CD14-positive monocyte (primary cell): Measurements from ENCODE around the gene IGSF8. TPM values are rescaled to one million over a fixed set of nuclear protein-coding genes. Genes with fewer than 3 reads are reported as not detected.

Experiments used
- DNase-seq, 3 donors: peaks; one replicate each; pipeline ENCODE4 v3.0.0-alpha.2; 2011 to 2022
- H2AFZ ChIP-seq: 2 replicates; pipeline ENCODE4 v1.6.0; 2012; ENCODE audit warnings: mild to moderate bottlenecking, low read depth, low read length, inconsistent platforms; ENCODE audit not compliant: insufficient read depth, poor library complexity, severe bottlenecking
- H3K27ac ChIP-seq, 2 donors: 1 replicate in 1 of 2; 2 replicates in 1 of 2; pipeline ENCODE4 v1.5.1; 2012 to 2013; ENCODE audit warnings: low read length in 2 of 2, control low read depth in 1 of 2, inconsistent platforms in 1 of 2, low read depth in 1 of 2, mild to moderate bottlenecking in 1 of 2
- H3K27me3 ChIP-seq, 2 donors: one replicate each; pipeline versions ENCODE4 v1.6.0 to v1.6.1; 2011 to 2013; ENCODE audit warnings: low read length in 2 of 2; ENCODE audit not compliant: control insufficient read depth in 2 of 2, insufficient read depth in 2 of 2
- H3K36me3 ChIP-seq, 2 donors: replicated peaks in 1 of 2; 1 replicate in 1 of 2; 2 replicates in 1 of 2; pipeline versions ENCODE4 v1.5.1 to v1.6.1; 2012 to 2013; ENCODE audit warnings: low read length in 2 of 2, control low read depth in 1 of 2, inconsistent platforms in 1 of 2, mild to moderate bottlenecking in 1 of 2; ENCODE audit not compliant: insufficient read depth in 2 of 2, control insufficient read depth in 1 of 2
- H3K4me1 ChIP-seq, 2 donors: 1 replicate in 1 of 2; 2 replicates in 1 of 2; pipeline versions ENCODE4 v1.5.1 to v1.6.1; 2012 to 2013; ENCODE audit warnings: low read length in 2 of 2, control low read depth in 1 of 2, inconsistent platforms in 1 of 2, mild to moderate bottlenecking in 1 of 2, moderate library complexity in 1 of 2; ENCODE audit not compliant: insufficient read depth in 2 of 2, control insufficient read depth in 1 of 2
- H3K4me2 ChIP-seq: replicated peaks from 2 replicates; pipeline ENCODE3; 2012; ENCODE audit warnings: low read length, moderate library complexity, mild to moderate bottlenecking; ENCODE audit not compliant: poor library complexity, severe bottlenecking; ENCODE audit errors: extremely low read depth
- H3K4me3 ChIP-seq, 3 experiments: fragments of 200-600 bp in 1 of 3; sonication (generic) in 1 of 3; replicated peaks in 1 of 3; 1 replicate in 2 of 3; 2 replicates in 1 of 3; pipeline ENCODE4 v1.5.1; 2011 to 2013; ENCODE audit warnings: low read length in 3 of 3, mild to moderate bottlenecking in 3 of 3, control low read depth in 2 of 3, low read depth in 2 of 3, inconsistent platforms in 1 of 3, moderate library complexity in 1 of 3
- H3K79me2 ChIP-seq: 2 replicates; pipeline ENCODE4 v1.6.0; 2012; ENCODE audit warnings: mild to moderate bottlenecking, control low read depth, inconsistent platforms, low read length, moderate library complexity; ENCODE audit not compliant: insufficient read depth
- H3K9ac ChIP-seq: 2 replicates; pipeline ENCODE4 v1.6.0; 2017; ENCODE audit warnings: low read length, mild to moderate bottlenecking; ENCODE audit not compliant: insufficient read depth, poor library complexity, severe bottlenecking
- H3K9me3 ChIP-seq, 2 donors: replicated peaks in 1 of 2; 1 replicate in 1 of 2; 2 replicates in 1 of 2; pipeline versions ENCODE4 v1.5.1 to v1.6.1; 2012 to 2013; ENCODE audit warnings: low read length in 2 of 2, control low read depth in 1 of 2; ENCODE audit not compliant: control insufficient read depth in 1 of 2, insufficient read depth in 1 of 2
- H4K20me1 ChIP-seq: 2 replicates; pipeline ENCODE4 v1.6.0; 2012; ENCODE audit warnings: mild to moderate bottlenecking, low read length, control low read depth, moderate library complexity; ENCODE audit not compliant: insufficient read depth
- H3K27ac Mint-ChIP-seq, 7 donors: one replicate each; pipeline ENCODE4 v1.8.0; 2020; ENCODE audit warnings: mild to moderate bottlenecking in 7 of 7, mixed read lengths in 7 of 7, moderate library complexity in 6 of 7, inconsistent platforms in 2 of 7
- H3K27me3 Mint-ChIP-seq, 3 donors: one replicate each; pipeline ENCODE4 v1.8.0; 2021 to 2022; ENCODE audit warnings: low read depth in 3 of 3, mild to moderate bottlenecking in 3 of 3, mixed read lengths in 3 of 3, moderate library complexity in 3 of 3, inconsistent platforms in 1 of 3
- H3K36me3 Mint-ChIP-seq, 2 donors: one replicate each; pipeline ENCODE4 v1.8.0; 2020; ENCODE audit warnings: mixed read lengths in 2 of 2, inconsistent platforms in 1 of 2, mild to moderate bottlenecking in 1 of 2
- H3K4me1 Mint-ChIP-seq: one replicate; pipeline ENCODE4 v1.8.0; 2020; ENCODE audit warnings: mild to moderate bottlenecking, mixed read lengths
- H3K4me3 Mint-ChIP-seq, 2 donors: one replicate each; pipeline ENCODE4 v1.8.0; 2020; ENCODE audit warnings: mild to moderate bottlenecking in 2 of 2, mixed read lengths in 2 of 2, moderate library complexity in 1 of 2
- H3K9me3 Mint-ChIP-seq, 7 donors: one replicate each; pipeline ENCODE4 v1.8.0; 2020 to 2022; ENCODE audit warnings: mixed read lengths in 7 of 7, mild to moderate bottlenecking in 6 of 7, moderate library complexity in 6 of 7, inconsistent platforms in 2 of 7
- WGBS: methylation state at CpG from one replicate; pipeline ENCODE4 v1.1.5; 2013; ENCODE audit warnings: missing lambda C conversion rate; ENCODE audit not compliant: insufficient coverage; 5-methylcytosine and 5-hydroxymethylcytosine counted together
- intact Hi-C, 2 donors: fragments of 100-400 bp; cut with micrococcal nuclease; formaldehyde crosslinking; loops; one replicate each; pipeline versions ENCODE4 v1.15.0 to v1.15.1; 2023
- polyA plus RNA-seq, 3 donors: library from polyadenylated mRNA; depleted of rRNA in 1 of 3; unstranded in 2 of 3; stranded (reverse) in 1 of 3; fragments of 300-500 nt in 2 of 3; fragments of >200 nt in 1 of 3; fragmentation: Illumina TruSeq in 2 of 3; gene quantifications; 1 replicate in 2 of 3; 2 replicates in 1 of 3; pipeline ENCODE4 v1.2.3, GENCODE V29; 2012 to 2021
- TF ChIP-seq, protein P1 (sequence below): fragments of 200-600 bp; IDR thresholded peaks from one replicate; pipeline ENCODE4 v1.8.0; 2022; ENCODE audit warnings: antibody characterized with exemption, mild to moderate bottlenecking

Gene IGSF8
- polyA plus RNA-seq, 3 donors: 9.6 to 23.9 (median 10.8) TPM

DNA sequence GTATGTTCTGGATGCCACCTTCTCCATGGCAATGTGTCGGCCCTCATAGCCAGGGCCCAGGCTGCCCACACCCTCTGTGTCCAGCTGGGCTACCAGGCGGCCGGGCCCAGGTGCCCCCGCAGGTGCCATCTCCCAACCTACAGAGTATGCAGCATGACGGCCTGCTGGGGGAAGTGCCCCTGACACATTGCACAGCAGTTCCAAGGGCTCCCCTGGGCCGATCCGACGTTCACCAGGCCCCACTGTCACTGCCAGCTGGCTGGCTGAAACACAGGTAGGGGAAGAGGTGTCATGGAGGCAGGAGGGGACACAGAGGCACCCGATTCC lies 5.4 kb downstream of the IGSF8 start:
- Histone ChIP-seq H3K27me3 (no peaks in the 10 kb centered on the region), H3K36me3 (peaks cover 14 to 50% of the 10 kb centered on the region in 2 donors), H3K4me1 (peaks cover 21 to 24% of the 10 kb centered on the region in 2 donors), H3K79me2 (no peaks in the 10 kb centered on the region), H3K27ac (no peak overlapping the region), H3K9me3 (no peaks in the 10 kb centered on the region), H3K9ac (no peak overlapping the region), H3K4me2 (no peak overlapping the region), H2AFZ (no peak overlapping the region), H3K4me3 (no peak overlapping the region), H4K20me1 (peaks cover 9% of the 10 kb centered on the region)
- peaks cover 3 to 12% (median 4%) of the 10 kb centered on the region in 3 donors for H3K27me3 Mint-ChIP-seq
- intact Hi-C loops: loop anchor here (10.0 kb wide), 2 partner anchors 158 to 308 kb away; partner anchors contain the start of gene DUSP23 (in 1 of the 2)
- H3K36me3 Mint-ChIP-seq: peaks cover 25 to 30% of the 10 kb centered on the region in 2 donors
- TF ChIP-seq, protein P1, sequence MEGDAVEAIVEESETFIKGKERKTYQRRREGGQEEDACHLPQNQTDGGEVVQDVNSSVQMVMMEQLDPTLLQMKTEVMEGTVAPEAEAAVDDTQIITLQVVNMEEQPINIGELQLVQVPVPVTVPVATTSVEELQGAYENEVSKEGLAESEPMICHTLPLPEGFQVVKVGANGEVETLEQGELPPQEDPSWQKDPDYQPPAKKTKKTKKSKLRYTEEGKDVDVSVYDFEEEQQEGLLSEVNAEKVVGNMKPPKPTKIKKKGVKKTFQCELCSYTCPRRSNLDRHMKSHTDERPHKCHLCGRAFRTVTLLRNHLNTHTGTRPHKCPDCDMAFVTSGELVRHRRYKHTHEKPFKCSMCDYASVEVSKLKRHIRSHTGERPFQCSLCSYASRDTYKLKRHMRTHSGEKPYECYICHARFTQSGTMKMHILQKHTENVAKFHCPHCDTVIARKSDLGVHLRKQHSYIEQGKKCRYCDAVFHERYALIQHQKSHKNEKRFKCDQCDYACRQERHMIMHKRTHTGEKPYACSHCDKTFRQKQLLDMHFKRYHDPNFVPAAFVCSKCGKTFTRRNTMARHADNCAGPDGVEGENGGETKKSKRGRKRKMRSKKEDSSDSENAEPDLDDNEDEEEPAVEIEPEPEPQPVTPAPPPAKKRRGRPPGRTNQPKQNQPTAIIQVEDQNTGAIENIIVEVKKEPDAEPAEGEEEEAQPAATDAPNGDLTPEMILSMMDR: no peak
- no peaks in the 10 kb centered on the region for H3K9me3 Mint-ChIP-seq
- no peak overlapping the region for H3K27ac Mint-ChIP-seq
- DNase-seq: no peak
- peaks cover 21% of the 10 kb centered on the region for H3K4me1 Mint-ChIP-seq
- 82% methylated on average over 7 of the region's 9 CpGs for WGBS
- no peak overlapping the region for H3K4me3 Mint-ChIP-seq

DNA sequence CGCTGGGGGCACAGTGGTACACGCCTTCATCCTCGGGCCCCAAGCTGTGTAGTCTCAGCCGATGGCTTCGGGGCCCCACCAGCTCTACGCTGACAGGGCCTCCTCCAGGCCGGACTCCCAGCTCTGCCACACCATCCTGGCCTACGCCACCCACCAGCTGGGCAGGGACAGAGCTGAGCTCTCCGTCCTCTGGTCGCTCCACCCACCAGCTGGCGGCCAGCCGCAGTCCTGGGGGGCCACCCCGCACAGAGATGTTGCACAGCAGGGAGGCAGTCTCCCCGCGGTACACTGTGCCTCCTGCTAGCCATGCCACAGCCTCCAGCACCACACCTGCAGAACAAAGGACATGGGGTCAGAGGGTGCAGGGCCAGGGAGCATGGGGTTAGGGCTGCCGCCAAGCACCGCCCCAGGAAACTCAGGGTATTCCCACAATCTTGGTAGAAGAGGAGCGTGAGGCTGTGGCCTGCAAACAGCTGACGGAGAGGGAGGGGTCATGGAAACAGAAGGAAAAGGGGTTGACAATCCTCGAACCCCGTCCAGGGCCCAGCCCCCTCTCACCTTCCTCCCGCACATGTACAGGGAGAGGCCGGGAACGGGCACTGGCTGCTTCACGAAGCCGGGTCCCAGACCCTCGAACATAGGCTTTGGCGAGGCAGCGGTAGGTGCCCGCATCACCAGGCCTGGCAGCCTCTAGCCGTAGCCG lies 5.9 kb downstream of the IGSF8 start:
- no peak for DNase-seq
- Histone ChIP-seq H3K9ac (no peak overlapping the region), H3K4me1 (peaks cover 16 to 19% of the 10 kb centered on the region in 2 donors), H3K36me3 (peaks cover 14 to 50% of the 10 kb centered on the region in 2 donors), H3K9me3 (no peaks in the 10 kb centered on the region), H2AFZ (no peak overlapping the region), H3K4me2 (no peak overlapping the region), H3K79me2 (no peaks in the 10 kb centered on the region), H3K4me3 (no peak overlapping the region), H4K20me1 (peaks cover 9% of the 10 kb centered on the region), H3K27me3 (no peaks in the 10 kb centered on the region), H3K27ac (no peak overlapping the region)
- H3K36me3 Mint-ChIP-seq: peaks cover 25 to 30% of the 10 kb centered on the region in 2 donors
- H3K9me3 Mint-ChIP-seq: no peaks in the 10 kb centered on the region
- H3K4me3 Mint-ChIP-seq: no peak overlapping the region
- H3K4me1 Mint-ChIP-seq: peaks cover 17% of the 10 kb centered on the region
- WGBS: 97% methylated on average over 25 of the region's 32 CpGs
- intact Hi-C loops: loop anchor here (10.0 kb wide), 2 partner anchors 158 to 308 kb away; partner anchors contain the start of gene DUSP23 (in 1 of the 2)
- TF ChIP-seq, protein P1: no peak
- peaks cover 3 to 9% (median 3%) of the 10 kb centered on the region in 3 donors for H3K27me3 Mint-ChIP-seq
- no peak overlapping the region for H3K27ac Mint-ChIP-seq
